OCI-LY3 (cell line): ENCODE results near the gene COL9A2.

ENCODE experiments used
- CTCF ChIP-seq: fragments of 200-600, 300-600 bp; sonication (generic); IDR thresholded peaks from 2 replicates; pipeline ENCODE4 v1.5.1; 2014; ENCODE audit warnings: antibody characterized with exemption, low read length, low read depth
- EZH2phosphoT487 ChIP-seq: fragments of 200-600 bp; shearing (Covaris generic); IDR thresholded peaks from 2 replicates; pipeline ENCODE4 v1.6.1; 2018; ENCODE audit warnings: antibody characterized with exemption, mixed run types, low read depth

GRCh38 chr1:40318970-40319621 is 2.0 kb upstream of the COL9A2 start:
- TF ChIP-seq CTCF (no peak), EZH2phosphoT487 (no peak)
